Right forelimb (tissue), 1 donor: ENCODE results near the gene ETHE1.

Source experiments
- DNase-seq: peaks from one replicate; pipeline ENCODE4 v3.0.0-alpha.2; 2018

ETHE1 gene

GRCh38 chr19:43488179-43488578 lies 38.8 kb downstream of the ETHE1 start:
- no peak for DNase-seq

- no peak for DNase-seq
These were observed 40.6 kb downstream of the ETHE1 start for GRCh38 chr19:43486412-43486811.

GRCh38 chr19:43485951-43486350 lies 41.0 kb downstream of the ETHE1 start:
- DNase-seq = no peak

GRCh38 chr19:43483281-43483680 lies 43.7 kb downstream of the ETHE1 start:
- no peak for DNase-seq

GRCh38 chr19:43482193-43482592 lies 44.8 kb downstream of the ETHE1 start:
- no peak for DNase-seq

GRCh38 chr19:43481701-43482100 lies 45.3 kb downstream of the ETHE1 start:
- DNase-seq = no peak

- no peak for DNase-seq
These were observed 46.4 kb downstream of the ETHE1 start for GRCh38 chr19:43480574-43480973.

GRCh38 chr19:43479961-43480561 lies 46.9 kb downstream of the ETHE1 start:
- no peak for DNase-seq

- DNase-seq = no peak
These were observed 47.8 kb downstream of the ETHE1 start for GRCh38 chr19:43479226-43479625.

- DNase-seq = no peak
These were observed 48.7 kb downstream of the ETHE1 start for GRCh38 chr19:43478323-43478722.

GRCh38 chr19:43476606-43477005 lies 50.4 kb downstream of the ETHE1 start:
- DNase-seq = no peak

GRCh38 chr19:43474986-43475705 lies 51.9 kb downstream of the ETHE1 start:
- peak; percentile 94 for DNase-seq

- no peak for DNase-seq
These were observed 52.5 kb downstream of the ETHE1 start for GRCh38 chr19:43474487-43474886.

GRCh38 chr19:43471091-43471490 lies 55.9 kb downstream of the ETHE1 start:
- DNase-seq = no peak

- DNase-seq = no peak
These were observed 56.7 kb downstream of the ETHE1 start for GRCh38 chr19:43470288-43470687.

- DNase-seq = no peak
These were observed 57.9 kb downstream of the ETHE1 start for GRCh38 chr19:43469160-43469480.

- no peak for DNase-seq
These were observed 58.4 kb downstream of the ETHE1 start for GRCh38 chr19:43468354-43469159.

- DNase-seq = no peak
These were observed 59.3 kb downstream of the ETHE1 start for GRCh38 chr19:43467730-43468129.

GRCh38 chr19:43467276-43467675 lies 59.7 kb downstream of the ETHE1 start:
- DNase-seq = no peak

GRCh38 chr19:43466793-43467192 lies 60.2 kb downstream of the ETHE1 start:
- no peak for DNase-seq

GRCh38 chr19:43465468-43466120 lies 61.4 kb downstream of the ETHE1 start, which contains the start of gene LYPD3:
Gene LYPD3 (minus strand): TSS chr19:43465608. CDS start chr19:43465571, 37 bp downstream.
- no peak for DNase-seq

GRCh38 chr19:43464134-43464775 lies 62.7 kb downstream of the ETHE1 start:
- no peak for DNase-seq
